ENCODE measurements around the gene ORM1. TPM values are rescaled to one million over a fixed set of nuclear protein-coding genes. Genes with fewer than 3 reads are reported as not detected.

Gene ORM1
- total RNA-seq, 1 experiment from 2014 or later, result 4.4 TPM

DNA sequence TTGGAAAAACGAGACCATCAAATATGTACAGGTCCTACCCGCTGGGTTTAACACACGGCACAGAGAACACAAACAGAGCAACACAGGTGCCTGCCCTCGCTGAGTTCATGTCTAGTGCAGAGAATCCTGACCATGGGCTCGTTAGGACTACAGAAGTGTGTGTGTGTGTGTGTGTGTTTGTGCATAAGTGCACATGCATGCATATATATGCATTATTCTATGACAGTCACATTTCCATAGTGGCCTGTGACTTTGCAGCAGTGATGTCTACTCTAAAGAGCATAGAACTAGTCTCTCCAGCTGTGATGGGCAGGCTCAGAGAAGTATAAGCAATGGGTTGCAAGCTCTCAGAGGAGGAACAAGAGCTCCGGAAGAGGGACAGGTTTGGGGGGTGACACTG lies 34.5 kb downstream of the ORM1 start:
- no peaks in the 10 kb centered on the region for H3K79me2 ChIP-seq (ENCODE audit: insufficient read depth, low read length)
- no peak overlapping the region for H4K8ac ChIP-seq (replicated peaks; ENCODE audit: insufficient read length, low read depth, low read length)
- H3K36me3 Mint-ChIP-seq (ENCODE audit: insufficient read depth in 1 of 3, low read depth in 3 of 3), result peaks cover 38 to 66% (median 62%) of the 10 kb centered on the region in 3 experiments
- H3K27me3 Mint-ChIP-seq (ENCODE audit: low read depth), result no peaks in the 10 kb centered on the region
- no peaks in the 10 kb centered on the region for H3K4me1 Mint-ChIP-seq
- H2AFZ ChIP-seq (ENCODE audit: low read length), result no peak overlapping the region
- H3K4ac ChIP-seq (ENCODE audit: low read depth, low read length), result no peak overlapping the region
- no peak overlapping the region for H2BK12ac ChIP-seq (ENCODE audit: insufficient read length, low read depth, low read length)
- H4K20me1 ChIP-seq (ENCODE audit: control insufficient read depth, insufficient read depth, insufficient read length), result peaks cover 2% of the 10 kb centered on the region
- no peaks in the 10 kb centered on the region for H3K23me2 ChIP-seq (ENCODE audit: insufficient read length, low read depth, low read length, poor library complexity, severe bottlenecking)
- H2BK5ac ChIP-seq (ENCODE audit: insufficient read length, low read length), result no peak overlapping the region
- H3K9me3 ChIP-seq (ENCODE audit: control insufficient read depth, low read depth, low read length), result no peaks in the 10 kb centered on the region
- no CpG with 5 or more reads among the region's 6 CpGs for WGBS (ENCODE audit: extremely low coverage, insufficient read length, low lambda C conversion rate)
- H3K27ac Mint-ChIP-seq, result 0 out of 7 replicates have a peak overlapping the region, but pooled peaks of 1 of the 3 experiments have one; percentile 37
- H2BK20ac ChIP-seq (ENCODE audit: low read depth, low read length, poor library complexity, severe bottlenecking), result no peak overlapping the region
- H3K23ac ChIP-seq (ENCODE audit: insufficient read length, low read depth, low read length), result no peak overlapping the region
- no peak overlapping the region for H3K56ac ChIP-seq (ENCODE audit: insufficient read length, low read depth, low read length)
- no peak overlapping the region for H3K4me3 Mint-ChIP-seq
- H2BK120ac ChIP-seq (ENCODE audit: low read depth, low read length, poor library complexity, severe bottlenecking), result no peak overlapping the region
- H3K27me3 ChIP-seq (ENCODE audit: insufficient read depth, low read length), result no peaks in the 10 kb centered on the region
- no peak overlapping the region for H3K9ac ChIP-seq (ENCODE audit: extremely low read depth, insufficient read length, low read length)
- no peak overlapping the region for H4K5ac ChIP-seq (ENCODE audit: insufficient read length, low read depth, low read length)
- H4K91ac ChIP-seq (ENCODE audit: insufficient read length, low read depth, low read length), result no peak overlapping the region
- H3K9me3 Mint-ChIP-seq, result no peaks in the 10 kb centered on the region
- no peak for DNase-seq
- TF ChIP-seq, protein P1, sequence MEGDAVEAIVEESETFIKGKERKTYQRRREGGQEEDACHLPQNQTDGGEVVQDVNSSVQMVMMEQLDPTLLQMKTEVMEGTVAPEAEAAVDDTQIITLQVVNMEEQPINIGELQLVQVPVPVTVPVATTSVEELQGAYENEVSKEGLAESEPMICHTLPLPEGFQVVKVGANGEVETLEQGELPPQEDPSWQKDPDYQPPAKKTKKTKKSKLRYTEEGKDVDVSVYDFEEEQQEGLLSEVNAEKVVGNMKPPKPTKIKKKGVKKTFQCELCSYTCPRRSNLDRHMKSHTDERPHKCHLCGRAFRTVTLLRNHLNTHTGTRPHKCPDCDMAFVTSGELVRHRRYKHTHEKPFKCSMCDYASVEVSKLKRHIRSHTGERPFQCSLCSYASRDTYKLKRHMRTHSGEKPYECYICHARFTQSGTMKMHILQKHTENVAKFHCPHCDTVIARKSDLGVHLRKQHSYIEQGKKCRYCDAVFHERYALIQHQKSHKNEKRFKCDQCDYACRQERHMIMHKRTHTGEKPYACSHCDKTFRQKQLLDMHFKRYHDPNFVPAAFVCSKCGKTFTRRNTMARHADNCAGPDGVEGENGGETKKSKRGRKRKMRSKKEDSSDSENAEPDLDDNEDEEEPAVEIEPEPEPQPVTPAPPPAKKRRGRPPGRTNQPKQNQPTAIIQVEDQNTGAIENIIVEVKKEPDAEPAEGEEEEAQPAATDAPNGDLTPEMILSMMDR (conservative IDR thresholded peaks at IDR 0.05), result no peak
- no peak overlapping the region for H3K14ac ChIP-seq (ENCODE audit: insufficient read depth, low read length)
- H3K27ac ChIP-seq (ENCODE audit: insufficient read length, low read depth, low read length), result no peak overlapping the region
- no peak overlapping the region for H3T11ph ChIP-seq (ENCODE audit: low read length)
- no peak overlapping the region for H3K18ac ChIP-seq (ENCODE audit: insufficient read length, low read depth, low read length)
- H3K79me1 ChIP-seq (ENCODE audit: insufficient read depth, low read depth, low read length, poor library complexity, severe bottlenecking), result no peaks in the 10 kb centered on the region
- H3K4me1 ChIP-seq (ENCODE audit: insufficient read depth, low read length), result no peaks in the 10 kb centered on the region
- H2BK15ac ChIP-seq (ENCODE audit: low read depth, low read length), result no peak overlapping the region
- no peak overlapping the region for H3K4me2 ChIP-seq (ENCODE audit: insufficient read depth, insufficient read length, low read length)
- no peak overlapping the region for H2AK5ac ChIP-seq (ENCODE audit: insufficient read length, low read length)
